HG03025 (cell line): ENCODE results near the gene FAM13A.

Experiments used
- ATAC-seq: cut with Tn5 transposase; IDR thresholded peaks from one replicate; pipeline ENCODE4 v1.9.1; 2021; ENCODE audit warnings: mild to moderate bottlenecking, moderate library complexity; ENCODE audit not compliant: unreplicated experiment, low FRiP score

FAM13A gene

GRCh38 chr4:88697141-88697540 is 359.8 kb downstream of the FAM13A start:
- no peak for ATAC-seq

DNA sequence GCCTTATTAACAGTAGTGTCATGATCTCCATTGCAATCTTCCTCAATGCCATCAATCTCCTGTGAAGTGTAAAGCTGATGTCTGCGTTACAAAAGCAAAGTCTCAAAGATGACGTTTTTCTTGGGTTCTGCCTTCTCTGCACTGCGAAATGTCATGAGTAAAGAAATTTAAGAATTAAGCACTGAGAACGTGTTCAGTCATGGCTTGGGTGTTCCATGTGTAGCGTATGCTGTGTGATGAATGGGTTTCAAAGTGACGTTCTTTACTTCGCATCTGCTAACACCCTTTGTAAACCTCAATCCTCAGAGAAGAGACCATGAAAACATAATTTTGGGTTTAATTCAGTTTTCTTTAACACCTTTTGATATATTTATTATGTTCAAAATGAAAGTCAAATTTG is 360.4 kb downstream of the FAM13A start:
- ATAC-seq: no peak

GRCh38 chr4:88693792-88694191 is 363.2 kb downstream of the FAM13A start:
- ATAC-seq: no peak

DNA sequence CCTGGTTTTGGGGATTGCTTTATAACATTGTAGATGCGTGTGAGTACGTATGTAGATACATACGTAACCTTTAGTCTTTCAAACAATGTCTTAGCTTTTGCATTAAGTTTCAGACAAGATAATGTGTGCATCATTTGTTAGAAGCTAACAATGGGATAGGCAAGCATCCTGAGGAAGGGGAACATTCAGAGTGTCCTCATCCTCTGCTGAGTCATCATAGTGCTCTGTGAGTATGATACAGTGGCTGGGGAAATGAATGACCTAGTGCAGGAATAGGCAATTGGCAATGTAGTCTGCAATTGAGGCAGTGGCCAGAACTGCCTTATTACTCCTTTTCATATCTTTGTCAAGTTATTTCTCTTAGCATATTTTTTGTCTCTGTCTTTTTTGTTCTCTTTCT is 366.6 kb downstream of the FAM13A start:
- ATAC-seq: no peak

- no peak for ATAC-seq
These were observed 375.8 kb downstream of the FAM13A start for GRCh38 chr4:88681209-88681608.
